ENCODE measurements around the gene BMP8B.

The BMP8B gene

GRCh38 chr1:39754026-39754570 lies 34.6 kb downstream of the BMP8B start:
- H3K4me2 ChIP-seq (ENCODE audit: low read depth, low read length, poor library complexity, severe bottlenecking): no peak overlapping the region
- TF ChIP-seq EZH2phosphoT487 (conservative IDR thresholded peaks at IDR 0.05; ENCODE audit: low read length): no peak
- no peak for TF ChIP-seq CTCF (IDR thresholded peaks at IDR 0.05; ENCODE audit: insufficient read depth, low read length, poor library complexity, severe bottlenecking)
- no peaks in the 10 kb centered on the region for H3K9me2 ChIP-seq (replicated peaks; ENCODE audit: insufficient read depth, low read length)
- no peak overlapping the region for H2AFZ ChIP-seq (ENCODE audit: low read depth, low read length, severe bottlenecking)
- H3K9me3 ChIP-seq (ENCODE audit: insufficient read depth, low read length): no peaks in the 10 kb centered on the region
- H3K4me3 ChIP-seq (ENCODE audit: insufficient read depth, low read length, poor library complexity, severe bottlenecking): no peak overlapping the region
- no peaks in the 10 kb centered on the region for H3F3A ChIP-seq (ENCODE audit: insufficient read depth)
- H4K20me1 ChIP-seq (ENCODE audit: low read depth, low read length): no peaks in the 10 kb centered on the region
- no peak overlapping the region for H3K9ac ChIP-seq (ENCODE audit: low read length)
- H3K36me3 ChIP-seq (ENCODE audit: low read length): no peaks in the 10 kb centered on the region
- no peak overlapping the region for H3K27ac ChIP-seq (ENCODE audit: low read depth, low read length)
- no peaks in the 10 kb centered on the region for H3K27me3 ChIP-seq (ENCODE audit: low read length)
- H3K79me2 ChIP-seq (ENCODE audit: insufficient read depth, low read length): no peaks in the 10 kb centered on the region

GRCh38 chr1:39753132-39754025 lies 35.3 kb downstream of the BMP8B start:
- H3K4me3 ChIP-seq (ENCODE audit: insufficient read depth, low read length, poor library complexity, severe bottlenecking): no peak overlapping the region
- no peaks in the 10 kb centered on the region for H4K20me1 ChIP-seq (ENCODE audit: low read depth, low read length)
- no peak overlapping the region for H3K4me2 ChIP-seq (ENCODE audit: low read depth, low read length, poor library complexity, severe bottlenecking)
- H3K36me3 ChIP-seq (ENCODE audit: low read length): peaks cover 5% of the 10 kb centered on the region; the same call in 1 of the 2 replicates
- no peaks in the 10 kb centered on the region for H3F3A ChIP-seq (ENCODE audit: insufficient read depth)
- no peak overlapping the region for H3K27ac ChIP-seq (ENCODE audit: low read depth, low read length)
- no peak overlapping the region for H3K9ac ChIP-seq (ENCODE audit: low read length)
- no peaks in the 10 kb centered on the region for H3K79me2 ChIP-seq (ENCODE audit: insufficient read depth, low read length)
- no peaks in the 10 kb centered on the region for H3K9me2 ChIP-seq (replicated peaks; ENCODE audit: insufficient read depth, low read length)
- H2AFZ ChIP-seq (ENCODE audit: low read depth, low read length, severe bottlenecking): no peak overlapping the region
- TF ChIP-seq EZH2phosphoT487 (conservative IDR thresholded peaks at IDR 0.05; ENCODE audit: low read length) (no peak), CTCF (IDR thresholded peaks at IDR 0.05; ENCODE audit: insufficient read depth, low read length, poor library complexity, severe bottlenecking) (no peak)
- H3K27me3 ChIP-seq (ENCODE audit: low read length): no peaks in the 10 kb centered on the region
- H3K9me3 ChIP-seq (ENCODE audit: insufficient read depth, low read length): no peaks in the 10 kb centered on the region

DNA sequence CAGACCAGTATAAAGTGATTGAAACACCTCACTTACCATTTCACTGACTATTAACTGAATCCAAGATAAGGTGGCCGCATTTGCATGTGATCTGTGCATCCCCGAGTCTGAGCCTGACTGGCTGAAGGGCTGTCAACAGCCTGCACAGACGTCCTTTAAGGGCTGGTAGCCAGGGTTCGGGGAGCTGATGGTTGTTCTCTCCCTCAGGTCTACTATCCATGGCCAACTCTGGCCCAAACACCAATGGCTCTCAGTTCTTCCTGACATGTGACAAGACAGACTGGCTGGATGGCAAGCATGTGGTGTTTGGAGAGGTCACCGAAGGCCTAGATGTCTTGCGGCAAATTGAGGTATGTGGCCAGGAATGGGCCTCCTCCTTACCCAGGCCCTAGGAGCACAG lies 36.0 kb downstream of the BMP8B start:
- no peak overlapping the region for H3K9ac ChIP-seq (ENCODE audit: low read length)
- H3K9me3 ChIP-seq (ENCODE audit: insufficient read depth, low read length): no peaks in the 10 kb centered on the region
- no peak overlapping the region for H3K4me3 ChIP-seq (ENCODE audit: insufficient read depth, low read length, poor library complexity, severe bottlenecking)
- no peaks in the 10 kb centered on the region for H3F3A ChIP-seq (ENCODE audit: insufficient read depth)
- no peak overlapping the region for H2AFZ ChIP-seq (ENCODE audit: low read depth, low read length, severe bottlenecking)
- TF ChIP-seq EZH2phosphoT487 (conservative IDR thresholded peaks at IDR 0.05; ENCODE audit: low read length): no peak
- no peaks in the 10 kb centered on the region for H3K27me3 ChIP-seq (ENCODE audit: low read length)
- H3K79me2 ChIP-seq (ENCODE audit: insufficient read depth, low read length): no peaks in the 10 kb centered on the region
- no peaks in the 10 kb centered on the region for H4K20me1 ChIP-seq (ENCODE audit: low read depth, low read length)
- no peak overlapping the region for H3K27ac ChIP-seq (ENCODE audit: low read depth, low read length)
- no peak overlapping the region for H3K4me2 ChIP-seq (ENCODE audit: low read depth, low read length, poor library complexity, severe bottlenecking)
- H3K9me2 ChIP-seq (replicated peaks; ENCODE audit: insufficient read depth, low read length): no peaks in the 10 kb centered on the region
- H3K36me3 ChIP-seq (ENCODE audit: low read length): peaks cover 11% of the 10 kb centered on the region; the same call in 1 of the 2 replicates

DNA sequence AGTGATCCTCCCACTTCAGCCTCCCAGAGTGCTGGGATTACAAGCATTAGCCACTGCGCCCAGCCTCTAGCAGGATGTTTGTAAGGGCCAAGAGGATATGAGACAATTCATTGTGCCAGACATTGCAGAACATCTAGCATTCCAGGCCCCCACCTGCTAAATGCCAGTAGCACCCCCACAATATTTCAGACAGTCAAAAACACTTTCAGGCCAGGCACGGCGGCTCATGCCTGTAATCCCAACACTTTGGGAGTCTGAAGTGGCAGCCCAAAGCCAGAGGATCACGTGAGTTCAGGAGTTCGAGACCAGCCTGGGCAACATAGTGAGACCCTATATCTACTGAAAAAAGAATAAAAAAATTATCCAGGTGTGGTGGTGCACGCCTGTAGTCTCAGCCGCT lies 37.1 kb downstream of the BMP8B start:
- H3K36me3 ChIP-seq (ENCODE audit: low read length): peaks cover 11% of the 10 kb centered on the region; the same call in 1 of the 2 replicates
- H3K9ac ChIP-seq (ENCODE audit: low read length): no peak overlapping the region
- H3K79me2 ChIP-seq (ENCODE audit: insufficient read depth, low read length): no peaks in the 10 kb centered on the region
- no peak overlapping the region for H3K4me2 ChIP-seq (ENCODE audit: low read depth, low read length, poor library complexity, severe bottlenecking)
- no peaks in the 10 kb centered on the region for H4K20me1 ChIP-seq (ENCODE audit: low read depth, low read length)
- no peak overlapping the region for H3K27ac ChIP-seq (ENCODE audit: low read depth, low read length)
- no peaks in the 10 kb centered on the region for H3K9me3 ChIP-seq (ENCODE audit: insufficient read depth, low read length)
- TF ChIP-seq EZH2phosphoT487 (conservative IDR thresholded peaks at IDR 0.05; ENCODE audit: low read length) (no peak), CTCF (IDR thresholded peaks at IDR 0.05; ENCODE audit: insufficient read depth, low read length, poor library complexity, severe bottlenecking) (no peak)
- no peak overlapping the region for H3K4me3 ChIP-seq (ENCODE audit: insufficient read depth, low read length, poor library complexity, severe bottlenecking)
- no peaks in the 10 kb centered on the region for H3K27me3 ChIP-seq (ENCODE audit: low read length)
- H3F3A ChIP-seq (ENCODE audit: insufficient read depth): no peaks in the 10 kb centered on the region
- H3K9me2 ChIP-seq (replicated peaks; ENCODE audit: insufficient read depth, low read length): no peaks in the 10 kb centered on the region
- H2AFZ ChIP-seq (ENCODE audit: low read depth, low read length, severe bottlenecking): no peak overlapping the region

All from SU-DHL-6 (cell line).